ENCODE measurements around the gene MEOX2.

MEOX2 gene

GRCh38 chr7:15607529-15608210 lies 78.8 kb downstream of the MEOX2 start:
- DNase-seq, result no peak

- DNase-seq, result no peak
Observed at GRCh38 chr7:15606561-15606960, 79.9 kb downstream of the MEOX2 start.

- no peak for DNase-seq
Observed at GRCh38 chr7:15604166-15604565, 82.3 kb downstream of the MEOX2 start.

GRCh38 chr7:15603124-15603523 lies 83.4 kb downstream of the MEOX2 start:
- no peak for DNase-seq

GRCh38 chr7:15602236-15602635 lies 84.2 kb downstream of the MEOX2 start:
- no peak for DNase-seq

- DNase-seq, result no peak
Observed at GRCh38 chr7:15601175-15601574, 85.3 kb downstream of the MEOX2 start.

- DNase-seq, result no peak
Observed at GRCh38 chr7:15600298-15600697, 86.2 kb downstream of the MEOX2 start.

GRCh38 chr7:15594461-15594860 lies 92.0 kb downstream of the MEOX2 start:
- no peak for DNase-seq

- no peak for DNase-seq
Observed at GRCh38 chr7:15593382-15593781, 93.1 kb downstream of the MEOX2 start.

- no peak for DNase-seq
Observed at GRCh38 chr7:15586266-15586665, 100.2 kb downstream of the MEOX2 start.

GRCh38 chr7:15584575-15584974 lies 101.9 kb downstream of the MEOX2 start:
- no peak for DNase-seq

GRCh38 chr7:15582773-15583172 lies 103.7 kb downstream of the MEOX2 start:
- no peak for DNase-seq

GRCh38 chr7:15581352-15581951 lies 105.0 kb downstream of the MEOX2 start:
- DNase-seq, result no peak

- no peak for DNase-seq
Observed at GRCh38 chr7:15580604-15581351, 105.7 kb downstream of the MEOX2 start.

- DNase-seq, result no peak
Observed at GRCh38 chr7:15577600-15577999, 108.9 kb downstream of the MEOX2 start.

GRCh38 chr7:15571301-15571878 lies 115.1 kb downstream of the MEOX2 start:
- no peak for DNase-seq

- no peak for DNase-seq
Observed at GRCh38 chr7:15567652-15568051, 118.8 kb downstream of the MEOX2 start.

GRCh38 chr7:15567036-15567435 lies 119.4 kb downstream of the MEOX2 start:
- no peak for DNase-seq

- no peak for DNase-seq
Observed at GRCh38 chr7:15566476-15566875, 120.0 kb downstream of the MEOX2 start.

GRCh38 chr7:15561835-15562234 lies 124.6 kb downstream of the MEOX2 start, which contains the start of gene AGMO:
Gene AGMO (minus strand): TSS chr7:15562015.
- no peak for DNase-seq

Measured in CD4-positive, alpha-beta T cell treated with Interleukin-10 for 1 hour (primary cell).